Smooth muscle cell of the brain vasculature (primary cell): ENCODE results near the gene TEX50.
"Not testable (repeated sequence)": the region's sequence is repeated elsewhere in the genome, so short reads cannot be mapped to it uniquely, and the experiment has no call there.

Source experiments
- DNase-seq: peaks from one replicate; pipeline ENCODE4 v3.0.0-alpha.2; 2012; ENCODE audit warnings: low read depth, low spot score

The TEX50 gene, protein sequence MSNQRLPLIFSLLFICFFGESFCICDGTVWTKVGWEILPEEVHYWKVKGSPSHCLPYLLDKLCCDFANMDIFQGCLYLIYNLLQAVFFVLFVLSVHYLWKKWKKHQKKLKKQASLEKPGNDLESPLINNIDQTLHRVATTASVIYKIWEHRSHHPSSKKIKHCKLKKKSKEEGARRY

DNA sequence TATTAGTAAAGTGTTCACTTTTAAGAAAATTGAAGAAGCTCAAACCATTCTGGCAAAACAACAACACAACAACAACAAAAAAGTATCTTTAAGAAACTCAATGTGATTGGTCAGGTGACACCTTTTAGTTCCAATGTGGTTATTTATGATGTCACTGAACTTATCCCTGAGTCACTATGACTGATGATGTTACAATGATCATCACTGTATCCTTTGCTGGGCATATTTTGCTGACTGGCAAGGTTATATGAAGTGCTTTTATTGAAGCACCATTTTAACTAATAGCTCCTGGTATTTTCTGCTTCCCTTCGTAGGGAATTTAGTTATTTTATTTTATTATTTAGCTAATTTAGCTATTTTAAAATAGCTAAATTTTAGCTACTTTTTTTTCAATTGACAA lies at the start of gene TEX50:
TSS of gene TEX50 (plus strand) at position 223 of the 400 bp plus-strand sequence. CDS start 184 bp downstream, outside the sequence.
- DNase-seq: no peak

DNA sequence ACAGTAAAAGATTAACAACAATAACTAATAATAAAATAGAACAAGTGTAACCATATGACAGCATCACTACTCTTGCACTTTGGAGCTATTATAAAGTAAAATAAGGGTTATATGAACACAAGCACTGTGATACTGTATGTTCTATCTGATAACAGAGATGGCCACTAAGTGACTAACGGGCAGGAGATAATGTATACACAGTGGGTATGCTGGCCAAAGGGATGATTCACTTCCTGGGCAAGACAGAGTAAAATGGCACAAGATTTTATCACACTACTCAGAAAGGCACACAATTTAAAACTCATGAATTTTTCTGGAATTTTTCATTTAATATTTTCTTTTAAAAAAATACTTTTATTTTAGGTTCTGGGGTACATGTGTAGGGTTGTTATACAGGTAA lies 44.6 kb upstream of the TEX50 start:
- DNase-seq: no peak

DNA sequence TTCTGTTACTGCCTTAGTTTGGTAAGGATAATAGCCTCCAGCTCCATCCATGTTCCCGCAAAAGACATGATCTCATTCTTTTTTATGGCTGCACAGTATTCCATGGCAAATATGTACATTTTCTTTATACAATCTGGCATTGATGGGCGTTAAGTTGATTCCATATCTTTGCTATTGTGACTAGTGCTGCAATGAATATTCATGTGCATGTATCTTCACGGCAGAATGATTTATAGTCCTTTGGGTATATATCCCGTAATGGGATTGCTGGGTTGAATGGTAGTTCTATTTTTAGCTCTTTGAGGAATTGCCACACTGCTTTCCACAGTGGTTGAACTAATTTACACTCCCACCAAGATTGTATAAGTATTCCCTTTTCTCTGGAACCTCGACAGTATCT lies 44.0 kb upstream of the TEX50 start:
- DNase-seq: not testable (repeated sequence)

DNA sequence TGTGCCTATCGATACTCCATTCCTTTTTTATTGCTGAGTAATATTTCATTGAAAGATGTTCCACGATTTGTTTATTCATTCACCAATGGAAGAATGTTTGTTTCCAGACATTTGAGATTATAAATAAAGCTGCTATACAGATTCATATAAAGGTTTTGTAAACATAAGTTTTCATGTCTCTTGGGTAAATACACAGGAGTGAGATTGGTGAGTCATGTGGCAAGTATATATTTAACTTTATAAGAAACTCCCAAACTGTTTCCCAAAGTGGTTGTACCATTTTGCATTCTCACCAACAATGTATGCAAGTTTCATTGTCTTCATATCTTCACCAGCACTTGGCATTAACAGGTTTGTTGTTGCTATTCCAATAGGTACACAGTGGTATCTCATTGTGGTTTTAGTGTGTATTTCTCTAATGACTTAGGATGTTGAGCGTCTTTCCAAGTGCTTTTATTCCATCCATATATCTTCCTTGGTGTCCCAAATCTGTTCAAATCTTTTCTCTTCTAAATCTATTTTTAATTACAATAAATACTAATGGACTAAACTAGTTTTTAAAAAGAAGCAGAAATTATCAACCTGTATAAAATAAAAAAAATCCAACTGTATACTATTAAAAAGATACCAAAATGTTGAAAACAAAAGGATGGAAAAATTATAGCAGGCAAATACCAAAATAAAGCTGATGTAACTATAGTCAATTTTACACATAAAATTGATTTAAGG lies 38.9 kb upstream of the TEX50 start:
- DNase-seq: no peak

DNA sequence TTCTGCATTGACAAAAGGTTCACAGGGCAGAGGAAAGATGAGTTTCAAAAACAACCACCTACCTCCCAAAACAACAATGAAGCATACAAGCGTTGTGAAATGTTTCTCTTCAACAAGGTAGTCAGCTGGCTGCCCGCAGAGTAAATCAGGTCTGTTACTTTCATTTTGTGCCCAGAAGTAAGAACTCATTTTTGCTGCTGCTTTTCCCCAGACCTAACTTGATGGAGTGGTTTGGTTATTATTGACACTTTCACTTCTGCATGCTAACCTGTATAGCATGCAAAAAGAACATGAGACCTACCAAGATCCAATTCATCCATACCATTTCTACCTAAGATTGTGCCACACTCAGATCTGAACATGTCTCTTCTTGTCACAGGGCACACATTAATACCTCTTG lies 33.5 kb upstream of the TEX50 start:
- no peak for DNase-seq

DNA sequence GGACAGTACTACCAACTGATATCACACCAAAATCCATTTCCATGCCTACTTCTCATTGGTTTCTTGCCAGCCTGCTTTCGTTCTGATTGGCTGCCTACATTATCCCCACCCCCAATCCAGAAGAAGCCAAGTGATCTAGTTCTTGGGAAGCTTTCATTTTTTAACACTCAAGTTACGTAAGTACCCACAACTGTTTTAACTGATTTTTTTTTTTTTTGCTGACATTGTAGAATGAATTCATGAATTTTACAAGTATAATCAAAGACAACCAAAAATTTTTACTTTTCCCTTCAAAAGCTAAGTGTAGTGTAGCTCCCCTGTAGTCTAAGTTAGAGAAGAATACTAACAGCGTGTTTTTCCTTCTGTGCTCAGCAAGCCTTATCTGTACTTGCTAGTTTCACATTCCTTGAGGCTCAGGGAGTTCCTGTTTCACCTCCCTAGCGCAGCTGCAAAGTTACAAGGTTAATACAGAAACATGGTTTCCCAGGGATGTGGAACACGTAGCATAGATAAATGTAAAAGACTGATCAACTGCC lies 32.0 kb upstream of the TEX50 start, which contains the start of gene SLC9C2:
TSS of gene SLC9C2 (minus strand) at position 17 of the 536 bp plus-strand sequence. CDS start 1,296 bp downstream, outside the sequence.
- DNase-seq: no peak

DNA sequence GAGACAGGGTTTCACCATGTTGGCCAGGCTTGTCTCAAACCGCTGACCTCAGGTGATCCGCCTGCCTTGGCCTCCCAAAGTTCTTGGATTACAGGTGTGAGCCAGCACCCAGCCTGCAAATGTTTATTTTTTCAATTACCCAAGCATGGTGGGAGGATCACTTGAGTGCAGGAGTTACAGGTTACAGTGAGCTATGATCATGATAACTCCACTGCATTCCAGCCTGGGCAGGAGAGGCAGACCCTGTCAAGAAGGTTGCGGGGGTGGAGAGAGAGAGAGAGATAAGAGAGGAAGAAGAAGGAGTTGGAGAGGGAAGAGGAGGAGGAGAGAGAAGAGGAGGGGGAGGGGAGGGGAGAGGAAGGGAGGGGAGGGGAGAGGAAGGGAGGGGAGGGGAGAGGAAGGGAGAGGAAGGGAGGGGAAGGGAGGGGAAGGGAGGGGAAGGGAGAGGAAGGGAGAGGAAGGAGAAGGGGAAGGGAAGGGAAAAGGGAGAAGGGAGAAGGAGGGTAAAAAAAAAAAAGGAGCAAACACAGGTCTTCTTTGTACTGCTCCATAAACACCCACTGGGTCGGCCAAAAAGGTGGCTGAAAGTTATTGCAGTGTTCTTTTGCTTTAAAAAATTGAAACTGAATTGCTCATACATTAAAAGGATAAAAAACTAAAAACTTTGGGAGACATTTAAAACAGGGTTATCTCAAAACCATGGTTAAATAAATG lies 26.5 kb upstream of the TEX50 start:
- DNase-seq: no peak

DNA sequence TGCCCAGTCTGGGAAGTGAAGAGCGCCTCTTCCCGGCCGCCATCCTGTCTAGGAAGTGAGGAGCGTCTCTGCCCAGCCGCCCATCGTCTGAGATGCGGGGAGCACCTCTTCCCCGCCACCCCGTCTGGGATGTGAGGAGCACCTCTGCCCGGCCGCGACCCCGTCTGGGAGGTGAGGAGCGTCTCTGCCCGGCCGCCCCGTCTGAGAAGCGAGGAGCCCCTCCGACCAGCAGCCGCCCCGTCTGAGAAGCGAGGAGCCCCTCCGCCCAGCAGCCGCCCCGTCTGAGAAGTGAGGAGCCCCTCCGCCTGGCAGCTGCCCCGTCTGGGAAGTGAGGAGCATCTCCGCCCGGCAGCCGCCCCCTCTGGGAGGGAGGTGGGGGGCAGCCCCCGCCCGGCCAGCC lies 22.1 kb upstream of the TEX50 start:
- not testable (repeated sequence) for DNase-seq

DNA sequence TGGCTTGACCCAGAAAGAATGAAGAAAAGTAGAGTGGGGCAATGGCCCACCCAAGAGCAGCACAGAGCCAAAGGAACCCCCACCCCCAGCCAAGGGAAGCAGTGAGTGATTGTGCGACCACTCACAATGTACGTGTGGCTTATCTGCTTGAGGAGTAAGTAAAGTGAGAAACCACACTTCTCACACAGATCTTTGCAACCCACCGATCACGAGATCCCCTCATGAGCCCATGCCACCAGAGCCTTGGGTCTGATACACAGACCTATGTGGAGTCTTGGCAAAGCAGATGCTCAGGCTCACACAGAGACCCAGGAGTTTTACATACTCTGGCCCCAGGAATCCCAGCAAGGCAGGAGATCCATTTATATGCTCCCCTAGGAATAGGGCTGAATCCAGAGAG lies 18.3 kb upstream of the TEX50 start:
- DNase-seq: no peak

DNA sequence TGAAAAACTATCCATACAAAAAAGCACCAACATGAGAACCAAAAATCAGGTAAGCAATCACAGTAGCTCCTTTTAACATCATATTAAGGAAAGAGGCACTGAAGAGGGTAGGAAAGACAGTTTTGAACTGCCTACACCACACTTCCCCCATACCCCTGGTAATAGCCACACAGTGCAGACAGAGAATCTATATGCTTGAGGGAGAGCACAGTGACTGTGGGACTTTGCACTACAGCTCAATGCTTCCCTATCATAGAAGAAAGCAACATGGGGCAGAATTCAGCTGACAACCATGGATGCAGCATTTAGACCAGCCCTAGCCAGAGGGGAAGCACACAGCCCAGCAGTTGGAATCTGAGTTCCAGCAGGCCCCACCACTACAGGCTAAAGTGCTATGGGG lies 7.9 kb upstream of the TEX50 start:
- no peak for DNase-seq

DNA sequence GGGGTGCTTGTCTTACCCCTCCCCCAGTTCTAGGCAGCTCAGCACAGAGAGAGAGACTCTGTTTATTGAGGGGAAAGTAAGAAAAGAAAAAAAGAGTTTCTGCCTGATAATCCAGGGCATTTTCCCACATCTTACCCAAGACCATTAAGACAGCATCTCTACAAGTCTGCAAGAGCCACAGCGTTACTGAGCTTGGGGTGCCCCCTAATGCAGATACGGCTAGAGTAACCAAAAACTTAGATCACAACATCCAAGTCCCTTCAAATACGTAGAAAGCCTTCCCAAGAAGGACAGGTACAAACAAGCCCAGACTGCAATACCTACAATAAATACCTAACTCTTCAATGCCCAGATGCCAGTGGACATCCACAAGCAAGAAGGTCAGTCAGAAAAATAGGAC lies 6.2 kb upstream of the TEX50 start:
- DNase-seq: no peak

DNA sequence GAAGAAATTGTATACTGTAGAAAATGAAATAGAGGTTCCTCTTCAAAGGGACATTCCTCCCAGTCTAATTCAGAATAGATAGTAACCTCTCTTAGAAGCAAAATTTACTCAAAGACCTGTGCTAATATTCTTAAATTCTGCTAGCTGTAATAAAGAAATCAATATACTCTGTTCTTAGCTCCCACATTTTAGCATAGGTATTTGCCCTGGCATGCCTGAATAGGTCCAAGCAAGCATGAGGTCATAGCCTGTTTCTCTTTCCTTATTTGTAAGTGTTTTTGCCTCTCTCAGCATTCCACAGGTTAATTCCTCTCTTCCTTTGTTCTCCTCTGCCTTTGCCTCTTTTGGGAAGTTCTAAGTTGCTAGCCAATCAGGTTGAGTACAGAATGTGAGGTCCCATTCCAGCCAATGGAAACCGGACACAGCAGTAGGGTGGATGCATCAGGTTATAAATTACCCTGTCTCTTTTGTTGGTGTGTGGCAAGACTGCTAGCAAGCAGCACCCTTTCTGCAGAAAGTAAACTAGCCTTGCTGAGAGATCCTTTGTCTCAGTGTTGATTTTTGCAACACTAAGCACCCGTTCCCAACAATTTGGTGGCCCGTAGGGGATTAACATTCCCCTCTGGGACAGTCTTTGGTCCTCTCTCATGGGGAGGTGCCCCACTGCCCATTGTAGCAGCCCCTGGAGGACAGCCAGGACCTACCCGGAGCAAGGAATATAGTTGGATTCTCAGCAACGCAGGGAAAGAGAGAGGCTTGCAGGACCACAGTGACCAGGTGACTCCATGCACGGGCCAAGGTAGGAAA lies 2.3 kb downstream of the TEX50 start:
- not testable (repeated sequence) for DNase-seq

DNA sequence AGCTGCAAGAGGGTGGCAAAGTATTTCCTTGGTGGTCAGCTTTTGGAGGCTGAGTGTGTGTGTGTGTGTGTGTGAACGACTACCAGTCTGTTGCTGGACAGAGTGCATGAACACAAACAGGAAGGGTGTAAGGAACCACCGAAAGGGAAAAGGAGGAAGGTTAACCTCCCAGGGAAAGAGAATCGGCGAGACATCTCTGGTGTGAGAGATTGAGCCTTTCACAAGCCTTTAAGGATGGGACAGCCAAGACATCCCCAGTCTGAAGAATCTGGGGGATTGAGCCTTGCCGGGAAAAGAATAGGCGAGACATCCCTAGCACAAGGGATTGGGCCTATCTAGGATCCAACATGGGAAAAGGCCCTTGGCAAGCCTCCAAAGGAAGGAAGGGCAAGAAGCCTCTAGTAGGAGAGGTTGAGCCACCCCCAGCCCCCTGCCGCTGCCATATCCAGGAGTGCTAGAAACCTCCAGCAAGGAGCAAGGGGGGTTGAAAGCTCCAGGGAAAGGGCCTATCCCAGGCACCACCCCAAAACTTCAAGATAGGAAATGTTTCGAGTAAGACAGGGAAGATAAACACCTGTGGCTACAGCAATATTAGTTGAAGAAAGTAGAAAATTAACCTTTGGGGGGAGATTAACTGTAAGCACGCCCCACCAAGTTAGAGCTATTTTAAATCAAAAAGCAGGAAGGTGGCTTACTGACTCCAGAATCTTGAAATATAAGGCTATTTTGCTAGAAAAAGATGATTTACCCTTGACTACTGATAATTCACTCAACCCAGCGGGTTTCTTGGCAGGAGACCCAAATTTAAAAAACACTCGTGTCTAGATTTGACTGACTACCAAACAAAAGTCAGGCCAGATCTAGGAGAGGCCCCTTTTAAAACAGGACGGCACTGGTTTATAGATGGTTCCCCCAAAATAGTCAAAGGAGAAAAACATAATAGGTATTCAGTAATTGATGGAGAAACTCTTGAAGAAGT lies 3.2 kb downstream of the TEX50 start:
- DNase-seq: no peak

DNA sequence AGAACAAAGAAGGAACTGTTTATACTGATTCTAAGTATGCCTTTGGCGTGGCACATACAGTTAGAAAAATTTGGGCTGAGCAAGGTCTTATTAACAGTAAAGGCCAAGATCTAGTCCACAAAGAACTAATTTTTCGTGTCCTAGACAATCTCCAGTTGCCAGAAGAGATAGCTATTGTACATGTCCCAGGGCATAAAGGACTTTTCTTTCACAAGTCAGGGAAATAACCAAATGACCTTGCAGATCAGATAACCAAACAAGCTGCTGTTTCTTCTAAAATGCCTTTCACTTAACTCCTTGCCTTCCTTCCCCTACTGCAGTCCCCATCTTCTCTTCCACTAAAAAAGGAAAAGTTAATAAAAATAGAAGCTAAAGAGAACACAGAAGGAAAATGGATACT lies 4.0 kb downstream of the TEX50 start:
- DNase-seq: no peak

DNA sequence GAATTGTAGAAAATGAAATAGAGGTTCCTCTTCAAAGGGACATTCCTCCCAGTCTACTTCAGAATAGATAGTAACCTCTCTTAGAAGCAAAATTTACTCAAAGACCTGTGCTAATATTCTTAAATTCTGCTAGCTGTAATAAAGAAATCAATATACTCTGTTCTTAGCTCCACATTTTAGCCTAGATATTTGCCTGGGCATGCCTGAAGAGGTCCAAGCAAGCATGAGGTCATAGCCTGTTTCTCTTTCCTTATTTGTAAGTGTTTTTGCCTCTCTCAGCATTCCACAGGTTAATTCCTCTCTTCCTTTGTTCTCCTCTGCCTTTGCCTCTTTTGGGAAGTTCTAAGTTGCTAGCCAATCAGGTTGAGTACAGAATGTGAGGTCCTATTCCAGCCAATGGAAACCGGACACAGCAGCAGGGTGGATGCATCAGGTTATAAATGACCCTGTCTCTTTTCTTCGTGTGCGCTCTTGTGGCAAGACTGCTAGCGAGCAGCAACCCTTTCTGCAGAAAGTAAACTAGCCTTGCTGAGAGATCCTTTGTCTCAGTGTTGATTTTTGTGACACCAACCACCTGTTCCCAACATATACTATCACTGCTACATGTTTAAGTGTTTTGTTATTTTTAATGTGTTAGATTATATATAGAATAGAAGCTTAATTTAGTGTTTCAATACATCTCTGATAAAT lies 7.5 kb downstream of the TEX50 start:
- DNase-seq: not testable (repeated sequence)

DNA sequence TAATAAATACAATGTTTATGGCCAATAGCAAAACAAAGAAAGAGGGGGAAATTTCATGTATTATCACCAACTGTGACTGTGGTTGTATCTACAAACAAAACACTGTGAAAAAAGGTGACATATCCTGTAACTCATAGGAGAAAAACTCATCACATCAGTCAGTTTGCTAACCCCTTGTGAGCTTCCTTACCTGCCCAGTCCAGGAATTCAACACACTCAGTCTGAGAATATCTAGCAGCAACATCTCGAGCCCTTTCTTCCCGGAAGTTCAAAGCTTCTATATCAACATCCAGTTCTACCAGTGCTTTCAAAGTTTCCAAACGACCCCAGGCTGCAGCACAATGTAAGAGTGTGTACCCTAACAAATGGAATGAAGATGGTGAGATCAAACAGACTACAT lies 11.5 kb downstream of the TEX50 start:
- DNase-seq: no peak

DNA sequence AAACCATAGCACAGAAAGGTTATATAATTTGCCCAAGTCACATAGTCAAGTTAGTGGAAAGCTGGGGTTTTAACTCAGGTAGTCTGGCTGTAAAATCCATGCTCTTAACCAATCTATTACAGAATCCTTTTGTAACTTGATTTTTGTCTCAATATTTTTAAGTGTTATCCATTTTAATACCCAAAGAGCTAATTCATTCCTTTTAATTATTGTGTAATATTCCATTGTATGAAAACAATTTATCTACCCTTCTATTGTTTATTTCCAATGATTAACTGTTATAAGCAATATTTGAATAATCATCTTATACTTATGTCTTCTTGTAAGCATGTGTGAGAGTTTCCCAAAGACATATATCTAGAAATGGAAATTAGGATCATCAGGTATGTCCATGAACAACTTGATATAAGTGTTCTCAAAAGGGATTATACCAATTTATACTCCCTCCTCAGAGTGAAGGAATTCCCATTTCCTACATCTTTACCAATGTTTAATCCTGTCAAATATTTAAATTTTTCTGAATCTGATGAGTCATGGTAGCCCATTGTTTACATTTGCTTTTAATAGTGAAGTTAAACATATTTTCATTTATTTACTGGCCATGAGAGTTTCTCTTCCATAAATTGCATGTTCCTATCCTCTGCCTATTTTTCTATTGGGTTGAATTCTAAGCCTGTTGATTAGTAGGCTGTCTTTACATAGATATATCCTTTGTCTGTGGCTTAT lies 13.9 kb downstream of the TEX50 start:
- DNase-seq: no peak

DNA sequence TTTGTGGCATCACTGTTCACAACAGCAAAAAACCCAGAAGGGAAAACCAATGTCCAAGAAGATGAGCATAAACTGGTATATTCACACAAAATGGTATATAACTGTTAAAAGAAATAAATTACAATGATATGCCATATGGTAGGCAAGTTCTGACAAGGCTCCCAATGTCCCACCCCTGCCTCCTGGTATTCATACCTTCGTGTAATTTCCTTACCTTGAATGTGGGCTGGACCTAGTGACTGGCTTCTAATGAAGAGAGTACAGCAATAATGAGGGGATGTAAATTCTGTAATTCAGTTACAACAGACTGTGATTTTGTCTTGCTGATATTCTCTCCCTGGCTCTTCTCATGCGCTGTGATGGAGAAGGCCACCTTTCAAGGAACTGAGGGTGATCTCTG lies 25.2 kb downstream of the TEX50 start:
- DNase-seq: no peak

DNA sequence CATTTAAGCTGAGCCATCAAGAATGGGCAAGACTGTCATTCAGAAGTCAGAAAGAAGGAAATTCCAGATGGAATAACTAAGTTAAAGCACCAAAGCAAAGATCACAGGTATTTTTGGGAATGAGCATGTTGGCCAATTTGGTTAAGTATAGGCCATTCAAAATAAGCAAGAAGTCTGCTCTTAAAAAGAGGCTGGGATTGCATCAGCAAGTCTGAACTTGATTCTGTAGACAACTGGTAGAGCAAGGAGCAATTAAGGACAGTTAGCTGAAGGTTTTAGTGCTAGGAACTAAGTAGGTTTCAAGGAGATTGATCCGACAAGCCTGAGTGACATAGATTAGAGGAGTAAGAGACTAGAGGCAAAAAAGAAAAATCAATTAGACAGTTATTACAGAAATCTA lies 26.1 kb downstream of the TEX50 start:
- DNase-seq: no peak
